Panc1 (cell line): Measurements from ENCODE around the gene FAM76B. TPM values are rescaled to one million over a fixed set of nuclear protein-coding genes. Genes with fewer than 3 reads are reported as not detected.

ENCODE experiments used
- ATAC-seq: fragments of 200-7000 bp; cut with Tn5 transposase; 2 replicates; pipeline ENCODE4 v1.9.1; 2020; ENCODE audit warnings: mild to moderate bottlenecking, moderate library complexity
- BruUV-seq: library from RNA; stranded (reverse); fragments of 400-500 nt; replicated peaks from 2 replicates; lab custom pipeline; 2021; lab: Mats Ljungman, UMichigan
- CTCF ChIA-PET: fragments of 300-600 bp; sonication (Branson Sonifier 250); formaldehyde crosslinking; loops from one replicate; lab custom pipeline; 2022; ENCODE audit warnings: antibody characterized with exemption; lab: Charles Lee
- POLR2A ChIA-PET: fragments of 300-600 bp; sonication (Branson Sonifier 250); formaldehyde crosslinking; loops from one replicate; lab custom pipeline; 2022; ENCODE audit warnings: antibody characterized with exemption; lab: Charles Lee
- DNase-seq: peaks from one replicate; pipeline ENCODE4 v3.0.0-alpha.2; 2010; ENCODE audit warnings: low read depth, low spot score
- H3K27ac ChIP-seq: 2 replicates; pipeline ENCODE4 v1.5.1; 2011; ENCODE audit warnings: mild to moderate bottlenecking, low read length, inconsistent platforms
- H3K27me3 ChIP-seq: fragments of 200-500 bp; sonication (Bioruptor generic); 2 replicates; pipeline ENCODE4 v1.6.0; 2014; ENCODE audit warnings: low read length, inconsistent platforms; ENCODE audit not compliant: control insufficient read depth, insufficient read depth
- H3K36me3 ChIP-seq: fragments of 200-500 bp; sonication (Bioruptor generic); 2 replicates; pipeline ENCODE4 v1.5.1; 2014; ENCODE audit warnings: inconsistent platforms, mild to moderate bottlenecking, low read length, moderate library complexity; ENCODE audit not compliant: control insufficient read depth, insufficient read depth
- H3K4me1 ChIP-seq: 2 replicates; pipeline ENCODE4 v1.5.1; 2011; ENCODE audit warnings: inconsistent platforms, mild to moderate bottlenecking, low read length, moderate library complexity; ENCODE audit not compliant: control insufficient read depth, insufficient read depth
- H3K4me3 ChIP-seq, 2 experiments: 2 replicates each; pipeline ENCODE4 v1.5.1; 2011 to 2012; ENCODE audit warnings: low read depth in 2 of 2, low read length in 2 of 2, mild to moderate bottlenecking in 2 of 2, inconsistent platforms in 1 of 2, moderate library complexity in 1 of 2
- H3K9me3 ChIP-seq: fragments of 200-500 bp; sonication (Bioruptor generic); 2 replicates; pipeline ENCODE4 v1.5.1; 2014; ENCODE audit warnings: low read depth, mild to moderate bottlenecking, inconsistent platforms, low read length, moderate library complexity; ENCODE audit not compliant: control insufficient read depth, insufficient read depth
- CTCF ChIP-seq: fragments of 450-650 bp; IDR thresholded peaks from 2 replicates; pipeline ENCODE4 v1.5.1; 2017; ENCODE audit warnings: mild to moderate bottlenecking
- POLR2AphosphoS5 ChIP-seq: IDR thresholded peaks from 2 replicates; pipeline ENCODE4 v1.6.1; 2012; ENCODE audit warnings: mild to moderate bottlenecking, low read depth, low read length, moderate library complexity
- REST ChIP-seq, 2 experiments: IDR thresholded peaks; 2 replicates each; pipeline ENCODE4 v1.6.1; 2011 to 2012; ENCODE audit warnings: low read depth in 2 of 2, control low read depth in 1 of 2, low read length in 1 of 2, mild to moderate bottlenecking in 1 of 2, moderate library complexity in 1 of 2; ENCODE audit not compliant: insufficient read depth in 1 of 2
- SIN3A ChIP-seq: IDR thresholded peaks from 2 replicates; pipeline ENCODE4 v1.6.1; 2012; ENCODE audit warnings: low read depth, mild to moderate bottlenecking, low read length, moderate library complexity, borderline replicate concordance; ENCODE audit not compliant: insufficient read depth
- TCF7L2 ChIP-seq: IDR thresholded peaks from 2 replicates; pipeline ENCODE4 v1.6.1; 2011; ENCODE audit warnings: mild to moderate bottlenecking, low read depth, low read length, inconsistent platforms
- in situ Hi-C: cut with HindIII; loops from 2 replicates; pipeline ENCODE4 v1.10.0; 2016; ENCODE audit warnings: low sequenced_read_pairs, low pct_unique_long_range_greater_than_20kb
- intact Hi-C: fragments of 100-400 bp; cut with micrococcal nuclease; formaldehyde crosslinking; loops from one replicate; pipeline ENCODE4 v1.10.0; 2022; ENCODE audit not compliant: unreplicated experiment
- total RNA-seq: library from RNA; stranded (reverse); gene quantifications from one replicate; pipeline ENCODE4 v1.2.1, GENCODE V29; 2021; ENCODE audit not compliant: unreplicated experiment

The FAM76B gene
- total RNA-seq, 1 experiment from 2014 or later: 31.2 TPM

- ATAC-seq (no peak), DNase-seq (no peak)
- H3K27ac ChIP-seq: no peak overlapping the region
- no peaks in the 10 kb centered on the region for H3K27me3 ChIP-seq
- H3K4me3 ChIP-seq: no peak overlapping the region
- ChIA-PET POLR2A (no interaction called here), CTCF (no interaction called here)
- in situ Hi-C loops: no loop called here
- TF ChIP-seq TCF7L2: no peak
- TF ChIP-seq REST (IDR thresholded peaks at IDR 0.05; ENCODE audit: insufficient read depth in 1 of 2, low read depth in 2 of 2, low read length in 1 of 2): no peak
- no peak for TF ChIP-seq SIN3A
- TF ChIP-seq POLR2AphosphoS5: no peak
- no peak for TF ChIP-seq CTCF
- peaks cover 64% of the 10 kb centered on the region for H3K36me3 ChIP-seq
- intact Hi-C loops: loop anchor here (10.0 kb wide), 1 partner anchor 562 kb away; the partner anchor contains the start of gene JRKL
- 0 out of 2 replicates have a peak, but pooled peaks cover 4% of the 10 kb centered on the region for H3K4me1 ChIP-seq
- no TSS peak for BruUV-seq
- H3K9me3 ChIP-seq: no peaks in the 10 kb centered on the region
Observed at GRCh38 chr11:95832763-95833162, 43.2 kb upstream of the FAM76B start.

GRCh38 chr11:95831198-95831883 lies 41.8 kb upstream of the FAM76B start:
- POLR2A ChIA-PET: no interaction called here
- DNase-seq: no peak
- TF ChIP-seq REST (IDR thresholded peaks at IDR 0.05; ENCODE audit: insufficient read depth in 1 of 2, low read depth in 2 of 2, low read length in 1 of 2) (no peak), SIN3A (no peak), POLR2AphosphoS5 (no peak), TCF7L2 (no peak), CTCF (no peak)
- Histone ChIP-seq H3K9me3 (no peaks in the 10 kb centered on the region), H3K27ac (no peak overlapping the region), H3K4me1 (0 out of 2 replicates have a peak, but pooled peaks cover 4% of the 10 kb centered on the region), H3K27me3 (no peaks in the 10 kb centered on the region), H3K36me3 (peaks cover 52% of the 10 kb centered on the region), H3K4me3 (no peak overlapping the region)
- no TSS peak for BruUV-seq
- CTCF ChIA-PET: no interaction called here
- intact Hi-C loops: loop anchor here (10.0 kb wide), 1 partner anchor 563 kb away; the partner anchor contains the start of gene JRKL
- ATAC-seq: no peak
- in situ Hi-C loops: no loop called here
